Activated T-helper 1 cell treated with anti-CD3 and anti-CD28 coated beads, Interleukin-12 subunit alpha, Interleukin-12 subunit beta, Interleukin-2, Interleukin-4 antibody, amounts not matched to agents 30 ng/mL and 10 ng/mL and 1 ng/mL, durations not matched to agents 14 hours and 24 hours and 36 hours (primary cell): ENCODE results near the gene S100A16. TPM values are rescaled to one million over a fixed set of nuclear protein-coding genes. Genes with fewer than 3 reads are reported as not detected.

Experiments
- DNase-seq: peaks from one replicate; pipeline ENCODE4 v3.0.0; 2021; ENCODE audit warnings: low spot score
- H3K27ac Mint-ChIP-seq: one replicate; pipeline ENCODE4 v1.8.0; 2021; ENCODE audit warnings: mild to moderate bottlenecking, mixed read lengths
- H3K27me3 Mint-ChIP-seq: one replicate; pipeline ENCODE4 v1.8.0; 2022; ENCODE audit warnings: mild to moderate bottlenecking, moderate library complexity, mixed read lengths; ENCODE audit not compliant: insufficient read depth
- H3K36me3 Mint-ChIP-seq: one replicate; pipeline ENCODE4 v1.8.0; 2021; ENCODE audit warnings: low read depth, mixed read lengths
- H3K4me1 Mint-ChIP-seq: one replicate; pipeline ENCODE4 v1.8.0; 2021; ENCODE audit warnings: low read depth, mixed read lengths
- H3K4me3 Mint-ChIP-seq: one replicate; pipeline ENCODE4 v1.8.0; 2021; ENCODE audit warnings: mild to moderate bottlenecking, moderate library complexity, mixed read lengths
- H3K9me3 Mint-ChIP-seq: one replicate; pipeline ENCODE4 v1.8.0; 2021; ENCODE audit warnings: mixed read lengths
- intact Hi-C: fragments of 100-400 bp; cut with micrococcal nuclease; formaldehyde crosslinking; loops from one replicate; pipeline ENCODE4 v1.15.1; 2024
- total RNA-seq: library from RNA; stranded (reverse); gene quantifications from 2 replicates; pipeline ENCODE4 v1.2.3, GENCODE V29; 2022

Gene S100A16
- total RNA-seq, 1 donor from 2014 or later = not detected

DNA sequence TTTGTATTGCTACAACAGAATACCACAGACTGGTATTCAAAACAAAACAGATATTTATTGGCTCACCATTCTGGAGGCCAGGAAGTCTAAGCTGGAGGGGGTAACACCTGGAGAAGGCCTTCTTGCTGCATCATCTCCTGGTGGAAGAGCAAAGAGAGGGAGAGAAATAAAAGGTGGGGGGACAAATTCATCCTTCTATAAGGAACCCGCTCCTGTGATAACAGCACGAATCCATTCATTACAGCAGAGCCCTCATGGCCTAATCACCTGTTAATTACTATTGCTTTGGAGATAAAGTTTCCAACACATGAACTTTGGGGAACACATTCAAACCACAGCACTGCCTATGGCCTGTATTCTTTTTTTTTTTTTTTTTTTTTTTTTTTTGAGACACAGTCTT is 52.7 kb downstream of the S100A16 start:
- intact Hi-C loops = no loop called here
- H3K27ac Mint-ChIP-seq = no peak overlapping the region

DNA sequence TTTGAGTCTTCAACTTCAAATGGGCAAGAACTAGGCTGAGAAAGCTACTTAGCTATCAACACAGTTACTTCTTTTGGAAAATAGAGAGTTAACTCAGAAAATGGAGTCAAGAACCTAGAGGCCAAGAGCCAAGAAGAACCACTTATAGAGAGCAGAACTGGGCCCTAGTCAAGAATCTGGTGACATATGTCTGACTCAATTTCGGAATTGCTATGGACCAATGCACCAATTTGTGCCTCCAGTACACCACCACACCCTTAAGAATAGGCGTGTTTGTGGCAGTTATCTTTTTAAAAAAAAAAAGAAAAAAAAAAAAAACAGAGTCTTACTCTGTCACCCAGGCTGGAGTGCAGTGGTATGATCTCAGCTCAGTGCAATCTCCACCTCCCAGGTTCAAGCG is 55.1 kb downstream of the S100A16 start:
- H3K4me3 Mint-ChIP-seq = no peak overlapping the region
- no peaks in the 10 kb centered on the region for H3K9me3 Mint-ChIP-seq
- intact Hi-C loops = no loop called here
- DNase-seq = no peak
- H3K27ac Mint-ChIP-seq = no peak overlapping the region
- no peaks in the 10 kb centered on the region for H3K27me3 Mint-ChIP-seq
- peaks cover 14% of the 10 kb centered on the region for H3K4me1 Mint-ChIP-seq
- H3K36me3 Mint-ChIP-seq = no peaks in the 10 kb centered on the region

More for the DNA sequence above, 52.7 kb downstream of the S100A16 start:
- H3K4me1 Mint-ChIP-seq = peaks cover 9% of the 10 kb centered on the region
- H3K36me3 Mint-ChIP-seq = no peaks in the 10 kb centered on the region
- H3K27me3 Mint-ChIP-seq = no peaks in the 10 kb centered on the region
- H3K4me3 Mint-ChIP-seq = no peak overlapping the region
- no peak for DNase-seq
- no peaks in the 10 kb centered on the region for H3K9me3 Mint-ChIP-seq

Other genes with a start within 250 kb of the S100A16 start
- not detected in 2 replicates for gene S100A12, start 237.5 kb downstream of the S100A16 start, total RNA-seq
- not detected in 2 replicates for gene S100A8, start 222.1 kb downstream of the S100A16 start, total RNA-seq
- not detected in 2 replicates for gene S100A7A, start 196.6 kb downstream of the S100A16 start, total RNA-seq
- gene S100A7, start 152.5 kb downstream of the S100A16 start, total RNA-seq = not detected in 2 replicates
- gene S100A6, start 77.1 kb downstream of the S100A16 start, total RNA-seq = 154 and 159 TPM in 2 replicates
- gene S100A5, start 72.2 kb downstream of the S100A16 start, total RNA-seq = 1.3 and 1.6 TPM in 2 replicates
- 165 and 167 TPM in 2 replicates for gene S100A4, start 67.3 kb downstream of the S100A16 start, total RNA-seq
- not detected in 2 replicates for gene S100A3, start 63.9 kb downstream of the S100A16 start, total RNA-seq
- gene S100A2, start 47.3 kb downstream of the S100A16 start, total RNA-seq = 0.21 and 1.1 TPM in 2 replicates
- 0.16 TPM in 1 of 2 replicates, not detected in the other for gene S100A14, start 3.2 kb upstream of the S100A16 start, total RNA-seq
- 2.5 and 5.1 TPM in 2 replicates for gene S100A13, start 14.4 kb upstream of the S100A16 start, total RNA-seq
- gene S100A1, start 15.3 kb upstream of the S100A16 start, total RNA-seq = not detected in 2 replicates
- 101 and 105 TPM in 2 replicates for gene CHTOP, start 20.9 kb upstream of the S100A16 start, total RNA-seq
- 31.1 and 35.4 TPM in 2 replicates for gene SNAPIN, start 45.6 kb upstream of the S100A16 start, total RNA-seq
- 354 and 366 TPM in 2 replicates for gene ILF2, start 57.9 kb upstream of the S100A16 start, total RNA-seq
- gene NPR1, start 65.6 kb upstream of the S100A16 start, total RNA-seq = 0.05 and 0.07 TPM in 2 replicates
- gene INTS3, start 114.9 kb upstream of the S100A16 start, total RNA-seq = 57.0 and 57.3 TPM in 2 replicates
- gene SLC27A3, start 162.3 kb upstream of the S100A16 start, total RNA-seq = 10.8 and 11.1 TPM in 2 replicates